Motor neuron (in vitro differentiated cells): ENCODE results near the gene PDE4D. TPM values are rescaled to one million over a fixed set of nuclear protein-coding genes. Genes with fewer than 3 reads are reported as not detected.

Source experiments
- ATAC-seq, 8 experiments: fragments of 200-7000 bp; cut with Tn5 transposase; replicated peaks in 6 of 8; 2 replicates each; pipeline ENCODE4 v1.8.0; 2021; ENCODE audit warnings: mild to moderate bottlenecking in 8 of 8, moderate library complexity in 8 of 8
- H3K27ac ChIP-seq, 2 donors: fragments of 250-450 bp; sonication (Bioruptor Pico); 2 replicates each; pipeline ENCODE4 v1.9.0; 2021; ENCODE audit warnings: antibody characterized with exemption in 2 of 2, mild to moderate bottlenecking in 2 of 2, moderate library complexity in 1 of 2
- H3K4me1 ChIP-seq, 2 donors: fragments of 250-450 bp; sonication (Bioruptor Pico); replicated peaks in 1 of 2; 2 replicates each; pipeline ENCODE4 v1.6.1; 2021; ENCODE audit warnings: antibody characterized with exemption in 2 of 2, mild to moderate bottlenecking in 2 of 2, moderate library complexity in 1 of 2
- H3K4me3 ChIP-seq, 5 donors: fragments of 250-450 bp; sonication (Bioruptor Pico); 2 replicates each; pipeline ENCODE4 v1.9.0; 2021; ENCODE audit warnings: antibody characterized with exemption in 5 of 5, mild to moderate bottlenecking in 5 of 5, moderate library complexity in 4 of 5
- WGBS, 10 experiments: fragments of 450-650 bp; shearing (Covaris generic); methylation state at CpG; one replicate each; pipeline ENCODE4 v1.0.0; 2022; 5-methylcytosine and 5-hydroxymethylcytosine counted together
- in situ Hi-C, 9 experiments: fragments of 400-800 bp; cut with MboI; loops; one replicate each; pipeline ENCODE4 v1.15.0; 2021; ENCODE audit warnings: low sequenced_read_pairs in 9 of 9, low pct_unique_long_range_greater_than_20kb in 2 of 9; ENCODE audit not compliant: unreplicated experiment in 9 of 9
- total RNA-seq, 8 experiments: library from RNA; unstranded; fragments of 300-600 nt; gene quantifications; 2 replicates each; pipeline versions ENCODE4 v1.2.3 to v1.2.4, GENCODE V29; 2022

PDE4D gene
- total RNA-seq, 8 experiments from 2014 or later: 10.1 to 57.2 (median 23.7) TPM

DNA sequence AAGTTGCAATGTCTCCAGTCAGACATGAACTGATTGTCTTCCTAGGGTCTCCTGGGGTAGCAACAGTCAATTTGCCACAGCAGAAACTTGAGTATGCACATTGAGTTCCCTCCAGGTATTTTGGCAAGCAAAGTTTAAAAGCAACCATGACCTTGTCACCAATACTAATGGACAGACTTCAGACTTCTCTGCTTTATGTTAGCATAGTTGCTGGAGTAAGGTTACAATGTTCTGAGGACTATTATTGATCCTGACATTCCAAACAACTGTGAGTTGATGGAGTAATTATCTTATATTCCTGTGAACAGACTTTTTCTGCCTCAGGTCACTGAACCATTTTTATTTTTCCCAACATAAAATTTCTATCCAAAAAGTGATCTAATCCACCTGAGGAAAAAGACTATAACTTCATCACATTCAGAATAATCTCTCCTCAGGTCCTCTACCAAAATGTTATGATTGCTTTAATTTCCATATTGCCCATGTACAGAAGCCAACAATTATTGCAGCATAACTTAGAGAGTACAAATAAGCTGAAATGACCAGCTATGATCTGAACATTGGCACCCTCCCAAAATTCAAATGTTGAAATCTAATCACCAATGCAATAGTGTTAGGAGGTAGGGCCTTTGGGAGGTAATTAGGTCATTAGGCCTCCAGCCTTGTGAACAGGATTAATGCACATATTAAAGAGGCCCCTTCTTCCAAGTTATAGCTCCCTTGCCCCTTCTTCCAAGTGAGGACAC lies 228.3 kb downstream of the PDE4D start:
- H3K4me3 ChIP-seq: no peak overlapping the region
- in situ Hi-C loops: loop anchor here in 6 of 9 experiments (25.0 kb wide), 4 partner anchors 153 to 478 kb away; no protein-coding TSS in a partner anchor
- H3K27ac ChIP-seq: no peak overlapping the region
- H3K4me1 ChIP-seq: peaks cover 9 to 20% of the 10 kb centered on the region in 2 donors
- peak in 1 of 8 experiments; percentile 45 for ATAC-seq

- WGBS, 10 experiments: 40 to 90% (median 72%) methylated on average over 1 to 4 of the region's 4 CpGs
- no peak overlapping the region for H3K27ac ChIP-seq
These were observed 231.4 kb downstream of the PDE4D start for GRCh38 chr5:59661954-59662615.

DNA sequence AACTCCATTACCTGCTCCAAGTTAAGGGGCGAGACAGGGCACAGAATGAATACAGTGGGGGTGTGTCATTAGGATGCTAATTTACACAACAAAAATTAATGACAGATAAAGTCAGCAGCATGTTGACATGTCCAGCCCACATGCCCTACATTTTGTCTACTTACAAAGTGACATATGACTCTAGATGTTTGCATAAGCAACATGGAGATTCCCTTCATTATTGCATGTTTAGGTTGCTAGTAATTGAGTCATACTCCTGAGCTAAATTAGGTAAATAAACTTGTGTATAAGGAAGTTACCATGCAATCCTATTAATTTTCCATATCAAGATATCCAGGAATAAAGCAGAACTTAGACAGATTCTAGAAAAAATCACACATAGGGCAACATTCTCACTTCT lies 232.2 kb downstream of the PDE4D start:
- Histone ChIP-seq H3K4me3 (no peak overlapping the region), H3K4me1 (peaks cover 2 to 13% of the 10 kb centered on the region in 2 donors), H3K27ac (no peak overlapping the region)
- peak in 4 of 8 experiments; percentile 36 to 50 (median 42) for ATAC-seq
- WGBS, 10 experiments: 75 to 100% (median 89%) methylated on average over 1 of the region's 1 CpG; no CpG with 5 or more reads in 5 of the 10 experiments
- in situ Hi-C loops: loop anchor here in 6 of 9 experiments (25.0 kb wide), 4 partner anchors 149 to 474 kb away; no protein-coding TSS in a partner anchor

More at GRCh38 chr5:59661954-59662615, 231.4 kb downstream of the PDE4D start:
- Histone ChIP-seq H3K4me1 (peaks cover 9 to 20% of the 10 kb centered on the region in 2 donors), H3K4me3 (no peak overlapping the region)
- ATAC-seq: no peak
- in situ Hi-C loops: loop anchor here in 6 of 9 experiments (25.0 kb wide), 4 partner anchors 150 to 475 kb away; no protein-coding TSS in a partner anchor

GRCh38 chr5:59660737-59661136 lies 232.8 kb downstream of the PDE4D start:
- WGBS, 10 experiments: 0 to 86% (median 33%) methylated on average over 1 of the region's 1 CpG; no CpG with 5 or more reads in 3 of the 10 experiments
- Histone ChIP-seq H3K4me1 (peaks cover 2 to 13% of the 10 kb centered on the region in 2 donors), H3K27ac (no peak overlapping the region), H3K4me3 (no peak overlapping the region)
- peak in 4 of 8 experiments; percentile 47 to 67 (median 58) for ATAC-seq
- in situ Hi-C loops: loop anchor here in 6 of 9 experiments (25.0 kb wide), 4 partner anchors 148 to 473 kb away; no protein-coding TSS in a partner anchor

- H3K4me1 ChIP-seq: peaks cover 0 to 8% of the 10 kb centered on the region in 2 donors
- WGBS, 10 experiments: 58 to 100% (median 85%) methylated on average over 2 to 5 of the region's 5 CpGs
- in situ Hi-C loops: loop anchor here in 6 of 9 experiments (25.0 kb wide), 4 partner anchors 144 to 469 kb away; no protein-coding TSS in a partner anchor
- ATAC-seq: no peak
- H3K4me3 ChIP-seq: no peak overlapping the region
- H3K27ac ChIP-seq: no peak overlapping the region
These were observed 236.9 kb downstream of the PDE4D start for GRCh38 chr5:59656351-59657254.

GRCh38 chr5:59655693-59656309 lies 237.7 kb downstream of the PDE4D start:
- ATAC-seq: no peak
- H3K4me1 ChIP-seq: peaks cover 0 to 3% of the 10 kb centered on the region in 2 donors
- no peak overlapping the region for H3K4me3 ChIP-seq
- in situ Hi-C loops: loop anchor here in 6 of 9 experiments (25.0 kb wide), 4 partner anchors 144 to 468 kb away; no protein-coding TSS in a partner anchor
- H3K27ac ChIP-seq: no peak overlapping the region
- WGBS, 10 experiments: 53 to 100% (median 83%) methylated on average over 1 to 3 of the region's 3 CpGs; no CpG with 5 or more reads in 1 of the 10 experiments

- Histone ChIP-seq H3K4me1 (no peaks in the 10 kb centered on the region), H3K27ac (no peak overlapping the region), H3K4me3 (no peak overlapping the region)
- 17 to 89% (median 87%) methylated on average over 1 of the region's 1 CpG; no CpG with 5 or more reads in 4 of the 10 experiments for WGBS, 10 experiments
- in situ Hi-C loops: loop anchor here in 6 of 9 experiments (25.0 kb wide), 4 partner anchors 142 to 467 kb away; no protein-coding TSS in a partner anchor
- no peak for ATAC-seq
These were observed 238.8 kb downstream of the PDE4D start for GRCh38 chr5:59654691-59655090.

GRCh38 chr5:59652449-59652848 lies 241.1 kb downstream of the PDE4D start:
- 80 to 100% (median 100%) methylated on average over 1 to 2 of the region's 2 CpGs; no CpG with 5 or more reads in 1 of the 10 experiments for WGBS, 10 experiments
- Histone ChIP-seq H3K4me1 (no peaks in the 10 kb centered on the region), H3K4me3 (no peak overlapping the region), H3K27ac (no peak overlapping the region)
- ATAC-seq: no peak
- in situ Hi-C loops: loop anchor here in 6 of 9 experiments (25.0 kb wide), 4 partner anchors 140 to 465 kb away; no protein-coding TSS in a partner anchor

DNA sequence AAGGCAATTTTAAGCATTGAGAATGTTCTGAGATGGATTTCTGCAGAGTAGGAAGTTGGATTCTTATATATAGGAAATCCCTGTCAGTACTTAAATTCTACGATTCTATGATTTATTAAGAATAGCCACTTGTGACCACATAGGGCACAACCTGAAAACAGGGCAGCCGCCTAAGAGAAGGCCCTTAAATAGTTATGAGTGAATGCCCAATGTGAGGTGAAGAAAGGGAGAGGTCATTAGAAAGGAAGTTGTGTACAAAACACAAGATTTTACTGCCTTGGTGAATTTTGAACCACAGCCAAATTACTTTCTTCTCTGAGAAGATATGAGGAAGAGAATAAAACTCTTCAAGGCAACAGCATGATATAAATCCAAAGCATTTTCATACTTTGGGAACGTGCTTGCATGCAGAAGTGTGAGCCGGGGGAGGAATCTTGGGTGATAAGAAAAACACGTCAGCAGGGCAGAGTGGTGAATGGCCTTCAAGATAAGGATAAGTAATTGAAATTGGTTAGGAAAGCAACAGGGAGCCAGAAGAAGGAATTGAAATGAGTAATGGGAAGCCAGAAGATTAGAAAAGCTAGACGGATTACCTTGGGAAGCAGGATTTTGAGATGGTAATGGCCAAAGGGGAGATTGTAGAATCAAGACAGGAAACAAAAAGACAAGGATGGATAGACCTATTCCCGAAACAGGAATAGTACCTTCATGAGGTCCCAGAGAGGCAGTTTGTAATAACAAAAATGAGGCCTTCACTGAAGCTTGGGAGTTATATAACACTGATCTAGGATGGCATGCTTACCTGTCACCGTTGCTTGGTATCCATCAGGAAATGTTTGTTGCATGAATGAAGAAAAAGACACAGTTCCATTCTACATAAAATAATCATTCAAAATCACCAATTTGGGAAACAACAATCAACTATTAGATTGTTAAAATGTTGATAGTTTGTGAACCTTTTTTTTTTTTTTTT lies 244.3 kb downstream of the PDE4D start:
- 76 to 100% (median 92%) methylated on average over 2 to 8 of the region's 8 CpGs for WGBS, 10 experiments
- ATAC-seq: no peak
- Histone ChIP-seq H3K4me3 (no peak overlapping the region), H3K27ac (no peak overlapping the region), H3K4me1 (no peaks in the 10 kb centered on the region)
- in situ Hi-C loops: no loop called here

GRCh38 chr5:59648038-59648831 lies 245.3 kb downstream of the PDE4D start:
- no peak for ATAC-seq
- Histone ChIP-seq H3K4me1 (no peaks in the 10 kb centered on the region), H3K27ac (no peak overlapping the region), H3K4me3 (no peak overlapping the region)
- WGBS, 10 experiments: 73 to 100% (median 80%) methylated on average over 1 of the region's 1 CpG; no CpG with 5 or more reads in 3 of the 10 experiments
- in situ Hi-C loops: no loop called here
